ENCODE data around the gene ANKRD29. TPM values are rescaled to one million over a fixed set of nuclear protein-coding genes. Genes with fewer than 3 reads are reported as not detected.

ANKRD29 gene
- total RNA-seq, 1 donor from 2014 or later: 9.2 TPM

DNA sequence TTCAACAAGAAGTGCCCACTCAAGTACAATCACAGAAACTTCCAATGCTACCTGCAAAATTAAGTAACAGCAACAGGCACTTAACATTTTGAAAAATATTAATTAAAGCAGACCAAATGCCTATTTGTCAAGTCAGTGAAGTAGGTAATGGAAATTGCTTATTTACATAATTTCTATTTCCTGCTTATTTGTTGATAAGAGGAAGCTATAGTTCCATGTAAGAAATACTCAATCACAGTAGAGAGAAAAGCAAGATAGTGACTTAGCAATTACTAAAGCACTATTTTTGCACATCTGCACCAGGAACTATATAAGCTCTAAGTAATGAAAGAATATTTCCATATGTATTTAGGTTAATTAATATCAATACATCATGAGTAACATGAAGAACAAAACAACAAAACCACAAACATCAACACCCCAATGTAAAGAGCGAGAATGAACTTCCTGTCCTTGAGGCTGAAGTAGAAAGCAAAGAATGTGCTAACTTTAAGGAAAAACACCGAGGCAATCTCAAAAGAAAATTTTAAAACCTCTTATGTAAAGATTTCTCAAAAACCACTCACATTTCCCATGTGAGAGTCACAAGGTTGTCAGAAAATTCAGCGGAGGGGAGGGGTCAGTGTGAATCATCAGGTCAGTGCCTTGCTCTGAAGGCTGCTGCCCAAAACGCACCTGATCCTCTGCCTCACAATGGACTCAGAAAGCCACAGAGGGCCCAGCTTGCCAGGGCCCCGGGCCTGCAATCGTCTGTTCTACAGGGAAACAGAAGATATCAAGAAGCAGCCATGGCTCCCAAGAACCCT lies 88.9 kb downstream of the ANKRD29 start:
- Histone ChIP-seq H3K27me3 (ENCODE audit: low read depth) (no peaks in the 10 kb centered on the region), H3K9me3 (replicated peaks) (no peaks in the 10 kb centered on the region), H3K36me3 (peaks cover 36% of the 10 kb centered on the region), H3K4me1 (peaks cover 45% of the 10 kb centered on the region), H3K4me3 (no peak overlapping the region), H3K27ac (replicated peaks) (peak overlapping the region; percentile 7)
- no peak for DNase-seq
- no peak for TF ChIP-seq CTCF (IDR thresholded peaks at IDR 0.05; ENCODE audit: borderline replicate concordance)
- intact Hi-C loops (cut with micrococcal nuclease): no loop called here

DNA sequence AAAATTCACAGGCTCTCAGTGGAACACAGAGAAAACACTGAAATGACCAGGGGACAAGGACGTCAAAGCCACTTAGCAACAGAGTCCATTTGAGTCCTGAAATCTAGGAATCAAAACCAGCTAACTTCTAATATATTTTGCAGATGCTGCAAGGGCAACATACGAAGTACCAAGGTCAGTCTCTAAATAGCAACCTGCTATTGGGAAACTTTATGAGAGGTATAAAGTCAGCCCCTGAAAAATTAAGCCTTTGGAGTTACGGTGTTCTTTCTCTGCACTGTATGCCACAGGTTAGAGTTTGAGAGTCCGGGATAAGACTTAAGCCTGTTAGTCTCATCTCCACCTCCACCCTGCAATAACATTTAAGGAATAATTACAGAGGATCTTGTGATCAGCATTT lies 89.7 kb downstream of the ANKRD29 start:
- Histone ChIP-seq H3K9me3 (replicated peaks) (no peaks in the 10 kb centered on the region), H3K4me3 (no peak overlapping the region), H3K36me3 (peaks cover 44% of the 10 kb centered on the region), H3K4me1 (peaks cover 39% of the 10 kb centered on the region), H3K27ac (replicated peaks) (peak overlapping the region; percentile 50), H3K27me3 (ENCODE audit: low read depth) (no peaks in the 10 kb centered on the region)
- intact Hi-C loops (cut with micrococcal nuclease): no loop called here
- TF ChIP-seq CTCF (IDR thresholded peaks at IDR 0.05; ENCODE audit: borderline replicate concordance): no peak
- no peak for DNase-seq

- H3K4me1 ChIP-seq: peaks cover 39% of the 10 kb centered on the region
- H3K27me3 ChIP-seq (ENCODE audit: low read depth): no peaks in the 10 kb centered on the region
- intact Hi-C loops (cut with micrococcal nuclease): no loop called here
- no peaks in the 10 kb centered on the region for H3K9me3 ChIP-seq (replicated peaks)
- H3K27ac ChIP-seq (replicated peaks): peak overlapping the region; percentile 50
- H3K36me3 ChIP-seq: peaks cover 48% of the 10 kb centered on the region
- no peak for DNase-seq
- H3K4me3 ChIP-seq: no peak overlapping the region
- no peak for TF ChIP-seq CTCF (IDR thresholded peaks at IDR 0.05; ENCODE audit: borderline replicate concordance)
These were observed 90.1 kb downstream of the ANKRD29 start for GRCh38 chr18:23572570-23572969.

GRCh38 chr18:23572012-23572411 lies 90.7 kb downstream of the ANKRD29 start:
- intact Hi-C loops (cut with micrococcal nuclease): no loop called here
- H3K4me1 ChIP-seq: peaks cover 39% of the 10 kb centered on the region
- no peaks in the 10 kb centered on the region for H3K9me3 ChIP-seq (replicated peaks)
- no peaks in the 10 kb centered on the region for H3K27me3 ChIP-seq (ENCODE audit: low read depth)
- H3K27ac ChIP-seq (replicated peaks): peak overlapping the region; percentile 50
- H3K36me3 ChIP-seq: peaks cover 54% of the 10 kb centered on the region
- no peak overlapping the region for H3K4me3 ChIP-seq
- DNase-seq: no peak
- TF ChIP-seq CTCF (IDR thresholded peaks at IDR 0.05; ENCODE audit: borderline replicate concordance): no peak

GRCh38 chr18:23570912-23571504 lies 91.7 kb downstream of the ANKRD29 start:
- Histone ChIP-seq H3K27ac (replicated peaks) (no peak overlapping the region), H3K27me3 (ENCODE audit: low read depth) (no peaks in the 10 kb centered on the region), H3K9me3 (replicated peaks) (no peaks in the 10 kb centered on the region), H3K4me1 (peaks cover 39% of the 10 kb centered on the region), H3K36me3 (peaks cover 61% of the 10 kb centered on the region), H3K4me3 (no peak overlapping the region)
- DNase-seq: no peak
- no peak for TF ChIP-seq CTCF (IDR thresholded peaks at IDR 0.05; ENCODE audit: borderline replicate concordance)
- intact Hi-C loops (cut with micrococcal nuclease): no loop called here
